Erythroblast (primary cell): Measurements from ENCODE around the gene ADSL.
"Not testable (repeated sequence)": the region's sequence is repeated elsewhere in the genome, so short reads cannot be mapped to it uniquely, and the experiment has no call there.

Source experiments
- GATA1 ChIP-seq: IDR thresholded peaks from 2 replicates; pipeline ENCODE4 v1.6.1; 2011; ENCODE audit warnings: low read depth, mild to moderate bottlenecking, control low read depth, low read length, moderate library complexity
- POLR2A ChIP-seq: IDR thresholded peaks from 2 replicates; pipeline ENCODE4 v1.6.1; 2011; ENCODE audit warnings: mild to moderate bottlenecking, low read length

DNA sequence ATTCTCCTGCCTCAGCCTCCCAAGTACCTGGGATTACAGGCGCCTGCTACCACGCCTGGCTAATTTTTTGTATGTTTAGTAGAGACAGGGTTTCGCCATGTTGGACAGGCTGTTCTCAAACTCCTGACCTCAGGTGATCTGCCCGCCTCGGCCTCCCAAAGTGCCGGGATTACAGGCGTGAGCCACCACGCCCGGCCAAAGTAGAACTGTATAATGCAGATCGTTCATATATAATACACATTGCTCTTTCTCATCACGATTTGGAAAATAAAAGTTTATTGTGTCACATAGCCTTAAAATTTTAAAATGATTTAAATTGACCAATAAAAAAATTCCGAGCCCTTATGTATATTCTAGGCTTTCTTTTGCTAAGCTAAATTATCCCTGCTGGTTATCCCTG is 34.7 kb upstream of the ADSL start:
- TF ChIP-seq POLR2A, GATA1: not testable (repeated sequence)
